ENCODE measurements around the gene RYR3.

The RYR3 gene

GRCh38 chr15:33515121-33515520 lies 204.4 kb downstream of the RYR3 start:
- no peak overlapping the region for H2AFZ ChIP-seq (ENCODE audit: low read depth, low read length)
- peaks cover 32% of the 10 kb centered on the region; the same call in 1 of the 2 replicates for H3K27me3 ChIP-seq (ENCODE audit: low read depth, low read length)
- H3K79me2 ChIP-seq (ENCODE audit: low read length) = no peaks in the 10 kb centered on the region
- H3K27ac ChIP-seq (ENCODE audit: low read length) = no peak overlapping the region
- H4K20me1 ChIP-seq (ENCODE audit: insufficient read depth, low read length) = no peaks in the 10 kb centered on the region
- TF ChIP-seq CTCF (IDR thresholded peaks at IDR 0.05; ENCODE audit: low read depth, low read length) (no peak), EZH2phosphoT487 (IDR thresholded peaks at IDR 0.05; ENCODE audit: low read depth) (no peak)
- no peaks in the 10 kb centered on the region for H3K9me3 ChIP-seq (ENCODE audit: insufficient read depth, low read length)
- no peak overlapping the region for H3K9ac ChIP-seq (ENCODE audit: low read length)
- no peak overlapping the region for H3K4me2 ChIP-seq (ENCODE audit: low read length)
- H3K36me3 ChIP-seq (replicated peaks; ENCODE audit: low read depth, low read length) = no peaks in the 10 kb centered on the region
- no peaks in the 10 kb centered on the region for H3K4me1 ChIP-seq (ENCODE audit: low read length)
- no peak overlapping the region for H3K4me3 ChIP-seq (ENCODE audit: low read length)

- no peaks in the 10 kb centered on the region for H3K36me3 ChIP-seq (replicated peaks; ENCODE audit: low read depth, low read length)
- peaks cover 32% of the 10 kb centered on the region; the same call in 1 of the 2 replicates for H3K27me3 ChIP-seq (ENCODE audit: low read depth, low read length)
- H2AFZ ChIP-seq (ENCODE audit: low read depth, low read length) = no peak overlapping the region
- H3K79me2 ChIP-seq (ENCODE audit: low read length) = no peaks in the 10 kb centered on the region
- no peak overlapping the region for H3K4me2 ChIP-seq (ENCODE audit: low read length)
- no peak overlapping the region for H3K4me3 ChIP-seq (ENCODE audit: low read length)
- no peak overlapping the region for H3K27ac ChIP-seq (ENCODE audit: low read length)
- no peaks in the 10 kb centered on the region for H3K9me3 ChIP-seq (ENCODE audit: insufficient read depth, low read length)
- no peak overlapping the region for H3K9ac ChIP-seq (ENCODE audit: low read length)
- no peaks in the 10 kb centered on the region for H3K4me1 ChIP-seq (ENCODE audit: low read length)
- no peaks in the 10 kb centered on the region for H4K20me1 ChIP-seq (ENCODE audit: insufficient read depth, low read length)
- TF ChIP-seq EZH2phosphoT487 (IDR thresholded peaks at IDR 0.05; ENCODE audit: low read depth) = no peak
- no peak for TF ChIP-seq CTCF (IDR thresholded peaks at IDR 0.05; ENCODE audit: low read depth, low read length)
These were observed 205.8 kb downstream of the RYR3 start for GRCh38 chr15:33516563-33516962.

- peaks cover 27% of the 10 kb centered on the region; the same call in 1 of the 2 replicates for H3K27me3 ChIP-seq (ENCODE audit: low read depth, low read length)
- no peak for TF ChIP-seq CTCF (IDR thresholded peaks at IDR 0.05; ENCODE audit: low read depth, low read length)
- no peak for TF ChIP-seq EZH2phosphoT487 (IDR thresholded peaks at IDR 0.05; ENCODE audit: low read depth)
- no peaks in the 10 kb centered on the region for H3K9me3 ChIP-seq (ENCODE audit: insufficient read depth, low read length)
- no peak overlapping the region for H3K4me2 ChIP-seq (ENCODE audit: low read length)
- H3K36me3 ChIP-seq (replicated peaks; ENCODE audit: low read depth, low read length) = no peaks in the 10 kb centered on the region
- no peak overlapping the region for H3K27ac ChIP-seq (ENCODE audit: low read length)
- no peaks in the 10 kb centered on the region for H4K20me1 ChIP-seq (ENCODE audit: insufficient read depth, low read length)
- no peaks in the 10 kb centered on the region for H3K79me2 ChIP-seq (ENCODE audit: low read length)
- no peak overlapping the region for H3K4me3 ChIP-seq (ENCODE audit: low read length)
- H3K9ac ChIP-seq (ENCODE audit: low read length) = no peak overlapping the region
- no peaks in the 10 kb centered on the region for H3K4me1 ChIP-seq (ENCODE audit: low read length)
- H2AFZ ChIP-seq (ENCODE audit: low read depth, low read length) = no peak overlapping the region
These were observed 207.2 kb downstream of the RYR3 start for GRCh38 chr15:33517944-33518343.

- Histone ChIP-seq H3K9me3 (ENCODE audit: insufficient read depth, low read length) (no peaks in the 10 kb centered on the region), H3K4me2 (ENCODE audit: low read length) (no peak overlapping the region), H4K20me1 (ENCODE audit: insufficient read depth, low read length) (no peaks in the 10 kb centered on the region), H3K4me3 (ENCODE audit: low read length) (no peak overlapping the region), H3K36me3 (replicated peaks; ENCODE audit: low read depth, low read length) (no peaks in the 10 kb centered on the region), H3K27ac (ENCODE audit: low read length) (no peak overlapping the region), H2AFZ (ENCODE audit: low read depth, low read length) (no peak overlapping the region), H3K27me3 (ENCODE audit: low read depth, low read length) (peaks cover 23% of the 10 kb centered on the region; the same call in 1 of the 2 replicates), H3K4me1 (ENCODE audit: low read length) (no peaks in the 10 kb centered on the region), H3K9ac (ENCODE audit: low read length) (no peak overlapping the region), H3K79me2 (ENCODE audit: low read length) (no peaks in the 10 kb centered on the region)
- no peak for TF ChIP-seq EZH2phosphoT487 (IDR thresholded peaks at IDR 0.05; ENCODE audit: low read depth)
These were observed 207.7 kb downstream of the RYR3 start for GRCh38 chr15:33518421-33518820.

GRCh38 chr15:33524274-33524673 lies 213.5 kb downstream of the RYR3 start:
- H3K27me3 ChIP-seq (ENCODE audit: low read depth, low read length) = peaks cover 27% of the 10 kb centered on the region
- no peaks in the 10 kb centered on the region for H3K4me1 ChIP-seq (ENCODE audit: low read length)
- no peak for TF ChIP-seq CTCF (IDR thresholded peaks at IDR 0.05; ENCODE audit: low read depth, low read length)
- no peak for TF ChIP-seq EZH2phosphoT487 (IDR thresholded peaks at IDR 0.05; ENCODE audit: low read depth)
- no peaks in the 10 kb centered on the region for H3K79me2 ChIP-seq (ENCODE audit: low read length)
- H3K36me3 ChIP-seq (replicated peaks; ENCODE audit: low read depth, low read length) = no peaks in the 10 kb centered on the region
- H4K20me1 ChIP-seq (ENCODE audit: insufficient read depth, low read length) = no peaks in the 10 kb centered on the region
- H3K4me3 ChIP-seq (ENCODE audit: low read length) = no peak overlapping the region
- no peak overlapping the region for H3K27ac ChIP-seq (ENCODE audit: low read length)
- H3K9ac ChIP-seq (ENCODE audit: low read length) = no peak overlapping the region
- no peak overlapping the region for H3K4me2 ChIP-seq (ENCODE audit: low read length)
- H2AFZ ChIP-seq (ENCODE audit: low read depth, low read length) = no peak overlapping the region
- no peaks in the 10 kb centered on the region for H3K9me3 ChIP-seq (ENCODE audit: insufficient read depth, low read length)

Measured in OCI-LY3 (cell line).